ENCODE data around the gene ZNF793.

ZNF793 gene

DNA sequence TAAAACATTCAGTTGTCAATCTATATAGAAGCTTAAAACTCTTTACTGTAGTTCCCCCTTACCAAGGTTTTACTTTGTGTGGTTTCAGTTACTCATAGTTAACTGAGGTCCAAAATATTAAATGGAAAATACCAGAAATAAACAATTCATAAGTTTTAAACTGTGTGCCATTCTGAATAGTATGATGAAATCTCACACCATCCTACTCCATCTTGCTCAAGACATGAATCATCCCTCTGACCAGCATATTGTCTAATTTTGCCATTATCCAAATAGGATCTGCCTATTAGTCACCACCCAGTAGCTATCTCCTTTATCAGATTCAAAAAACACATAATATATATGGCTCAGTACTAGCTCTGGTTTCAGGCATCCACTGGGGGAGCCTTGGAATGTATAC lies 65.5 kb downstream of the ZNF793 start:
- DNase-seq = no peak

GRCh38 chr19:37583340-37583739 lies 76.6 kb downstream of the ZNF793 start:
- DNase-seq = no peak

All from activated T-cell treated with anti-CD3 and anti-CD28 coated beads, Interleukin-2, amount 50 U/mL, for 1 hour (primary cell).